ENCODE results near the gene EPHB1. TPM values are rescaled to one million over a fixed set of nuclear protein-coding genes. Genes with fewer than 3 reads are reported as not detected.

The EPHB1 gene
- total RNA-seq, 1 experiment from 2014 or later, result 7.0 TPM

DNA sequence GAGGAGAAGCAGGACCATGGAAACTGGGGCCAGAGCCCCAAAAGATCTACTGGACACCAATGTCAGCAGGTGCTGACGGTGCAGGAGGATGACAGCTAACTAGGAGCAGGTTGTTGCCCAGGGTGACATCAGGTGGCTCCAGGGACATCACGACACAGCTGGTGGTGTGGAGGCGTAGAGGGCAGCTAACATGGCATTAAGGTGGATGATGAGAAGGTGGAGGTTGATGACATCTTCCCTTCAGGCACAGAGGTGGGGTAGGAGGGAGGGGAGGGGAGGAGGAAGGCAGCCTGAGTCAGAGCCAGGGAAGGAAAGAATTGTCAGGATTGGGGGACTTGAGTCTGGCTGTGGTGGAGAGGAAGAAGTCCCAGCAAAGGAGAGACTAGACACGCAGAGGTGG is 1.5 kb upstream of the EPHB1 start:
- POLR2A ChIA-PET, result no interaction called here

GRCh38 chr3:134794323-134794722 is 737 bp upstream of the EPHB1 start:
- DNase-seq (ENCODE audit: low spot score), result no peak
- peaks cover 13% of the 10 kb centered on the region for H3K4me1 Mint-ChIP-seq
- ATAC-seq, result no peak
- CTCF ChIA-PET, result interaction anchor here (0.5 to 4.2 kb wide), 100 partner anchors 9 to 1247 kb away, joined by 3 to 85 read pairs (median 5); partner anchors contain the start of gene KY
- H3K27ac Mint-ChIP-seq, result no peak overlapping the region
- no peaks in the 10 kb centered on the region for H3K36me3 Mint-ChIP-seq
- H3K4me3 Mint-ChIP-seq, result no peak overlapping the region
- POLR2A ChIA-PET, result interaction anchor here (0.9 kb wide), 2 partner anchors 662 to 710 kb away, joined by 3 to 4 read pairs; no protein-coding TSS in a partner anchor
- H3K9me3 Mint-ChIP-seq, result no peaks in the 10 kb centered on the region
- H3K27me3 Mint-ChIP-seq (ENCODE audit: low read depth), result peaks cover 76% of the 10 kb centered on the region
- TF ChIP-seq NR3C1 (CRISPR knock-in tag; conservative IDR thresholded peaks at IDR 0.05; ENCODE audit: low read depth) (no peak), ZSCAN18 (CRISPR knock-in tag; IDR thresholded peaks at IDR 0.05) (no peak), ZNF219 (CRISPR knock-in tag; IDR thresholded peaks at IDR 0.05; ENCODE audit: borderline replicate concordance) (no peak), MYBL2 (CRISPR knock-in tag; IDR thresholded peaks at IDR 0.05) (no peak), AR (CRISPR knock-in tag; IDR thresholded peaks at IDR 0.05) (no peak), NFYB (CRISPR knock-in tag; conservative IDR thresholded peaks at IDR 0.05; ENCODE audit: low read depth) (no peak), PRRX2 (CRISPR knock-in tag; IDR thresholded peaks at IDR 0.05) (no peak), GABPB1 (CRISPR knock-in tag; IDR thresholded peaks at IDR 0.05) (no peak), STAT6 (CRISPR knock-in tag; conservative IDR thresholded peaks at IDR 0.05; ENCODE audit: low read depth) (no peak)

More for the DNA sequence above, 1.5 kb upstream of the EPHB1 start:
- no peak overlapping the region for H3K4me3 Mint-ChIP-seq
- DNase-seq (ENCODE audit: low spot score), result no peak
- TF ChIP-seq ZNF416 (CRISPR knock-in tag; IDR thresholded peaks at IDR 0.05), result no peak
- TF ChIP-seq IRF2 (CRISPR knock-in tag; IDR thresholded peaks at IDR 0.05; ENCODE audit: borderline replicate concordance, low read depth), result no peak
- TF ChIP-seq ZSCAN18 (CRISPR knock-in tag; IDR thresholded peaks at IDR 0.05), result no peak
- no peak for ATAC-seq
- H3K27ac Mint-ChIP-seq, result no peak overlapping the region
- CTCF ChIA-PET, result interaction anchor here (1.8 to 3.6 kb wide), 4 partner anchors 145 to 446 kb away, joined by 9 to 65 read pairs (median 29); no protein-coding TSS in a partner anchor
- H3K27me3 Mint-ChIP-seq (ENCODE audit: low read depth), result peaks cover 73% of the 10 kb centered on the region
- no peaks in the 10 kb centered on the region for H3K9me3 Mint-ChIP-seq
- no peaks in the 10 kb centered on the region for H3K36me3 Mint-ChIP-seq
- H3K4me1 Mint-ChIP-seq, result peaks cover 13% of the 10 kb centered on the region

GRCh38 chr3:134795746-134796280 is 753 bp downstream of the EPHB1 start:
- Mint-ChIP-seq H3K4me1 (peaks cover 13% of the 10 kb centered on the region), H3K9me3 (no peaks in the 10 kb centered on the region), H3K27me3 (ENCODE audit: low read depth) (peaks cover 70% of the 10 kb centered on the region), H3K4me3 (peak overlapping the region; percentile 96), H3K36me3 (no peaks in the 10 kb centered on the region), H3K27ac (no peak overlapping the region)
- ChIA-PET CTCF (interaction anchor here (0.7 to 4.2 kb wide), 30 partner anchors 8 to 707 kb away, joined by 3 to 85 read pairs (median 6); no protein-coding TSS in a partner anchor), POLR2A (interaction anchor here (0.6 to 1.0 kb wide), 4 partner anchors 10 to 435 kb away, joined by 3 to 4 read pairs (median 3); no protein-coding TSS in a partner anchor)
- ATAC-seq, result peak; percentile 9; the same call in 1 of the 2 replicates
- peak; percentile 62 for DNase-seq (ENCODE audit: low spot score)
- TF ChIP-seq MLX (CRISPR knock-in tag; IDR thresholded peaks at IDR 0.05) (no peak), NFYB (CRISPR knock-in tag; conservative IDR thresholded peaks at IDR 0.05; ENCODE audit: low read depth) (no peak), RELA (CRISPR knock-in tag; IDR thresholded peaks at IDR 0.05; ENCODE audit: borderline replicate concordance) (0 out of 2 replicates have a peak, but pooled peaks have one; percentile 38), KAT7 (CRISPR knock-in tag; IDR thresholded peaks at IDR 0.05; ENCODE audit: borderline replicate concordance) (no peak), NFATC4 (CRISPR knock-in tag; IDR thresholded peaks at IDR 0.05) (no peak), ETV6 (CRISPR knock-in tag; IDR thresholded peaks at IDR 0.05) (no peak), ZSCAN18 (CRISPR knock-in tag; IDR thresholded peaks at IDR 0.05) (no peak)
- TF ChIP-seq, protein P1, sequence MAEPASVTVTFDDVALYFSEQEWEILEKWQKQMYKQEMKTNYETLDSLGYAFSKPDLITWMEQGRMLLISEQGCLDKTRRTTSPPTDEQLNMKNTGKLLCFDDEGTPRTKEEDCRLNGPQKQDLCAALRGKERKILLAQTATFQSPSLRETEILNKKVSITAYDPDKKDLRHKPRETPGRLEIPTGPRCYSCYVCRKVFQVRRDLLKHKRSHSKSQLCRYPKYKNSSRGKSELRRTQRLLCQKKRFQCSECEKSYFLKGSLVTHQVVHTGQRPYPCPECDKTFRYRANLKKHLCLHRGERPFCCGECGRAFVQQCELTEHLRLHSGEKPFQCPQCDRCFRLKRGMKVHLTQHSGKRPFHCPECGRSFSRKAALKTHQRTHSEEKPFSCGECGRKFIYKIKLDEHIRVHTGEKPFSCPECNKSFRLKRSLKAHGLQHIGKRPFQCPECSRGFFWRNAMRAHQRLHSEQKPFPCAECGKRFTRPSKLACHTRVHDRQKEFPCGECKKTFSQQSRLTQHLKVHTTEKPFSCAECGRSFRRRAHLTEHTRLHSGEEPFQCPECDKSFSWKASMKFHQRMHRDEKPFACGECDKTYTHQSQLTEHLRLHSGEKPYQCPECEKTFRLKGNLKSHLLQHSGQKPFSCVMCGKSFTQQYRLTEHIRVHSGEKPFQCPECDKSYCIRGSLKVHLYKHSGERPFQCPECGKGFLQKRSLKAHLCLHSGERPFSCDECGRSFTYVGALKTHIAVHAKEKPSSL (CRISPR knock-in tag; conservative IDR thresholded peaks at IDR 0.05), result no peak
